Thymus (tissue), 11 donors: Measurements from ENCODE around the gene TMEM120B. TPM values are rescaled to one million over a fixed set of nuclear protein-coding genes. Genes with fewer than 3 reads are reported as not detected.

Experiments used
- DNase-seq, 9 donors: peaks; one replicate each; pipeline ENCODE4 v3.0.0-alpha.2; 2013; ENCODE audit warnings: low spot score in 9 of 9, low read depth in 6 of 9, missing footprints in 1 of 9
- H3K27ac ChIP-seq, 2 donors: one replicate each; pipeline ENCODE4 v1.5.1; 2013; ENCODE audit warnings: control low read depth in 1 of 2, low read depth in 1 of 2, low read length in 1 of 2, mild to moderate bottlenecking in 1 of 2, moderate library complexity in 1 of 2
- H3K27me3 ChIP-seq, 2 donors: one replicate each; pipeline ENCODE4 v1.5.1; 2013; ENCODE audit warnings: low read length in 1 of 2; ENCODE audit not compliant: control insufficient read depth in 2 of 2, insufficient read depth in 1 of 2
- H3K36me3 ChIP-seq, 2 donors: one replicate each; pipeline ENCODE4 v1.5.1; 2013; ENCODE audit warnings: low read length in 1 of 2, mild to moderate bottlenecking in 1 of 2, moderate library complexity in 1 of 2; ENCODE audit not compliant: control insufficient read depth in 2 of 2, insufficient read depth in 2 of 2
- H3K4me1 ChIP-seq, 2 donors: one replicate each; pipeline ENCODE4 v1.5.1; 2013; ENCODE audit warnings: low read length in 2 of 2; ENCODE audit not compliant: control insufficient read depth in 2 of 2, insufficient read depth in 2 of 2
- H3K4me3 ChIP-seq, 2 donors: one replicate each; pipeline ENCODE4 v1.5.1; 2013; ENCODE audit warnings: low read length in 2 of 2, control low read depth in 1 of 2, mild to moderate bottlenecking in 1 of 2
- H3K9me3 ChIP-seq, 2 donors: one replicate each; pipeline ENCODE4 v1.5.1; 2013; ENCODE audit warnings: low read length in 1 of 2, mild to moderate bottlenecking in 1 of 2; ENCODE audit not compliant: control insufficient read depth in 2 of 2, insufficient read depth in 1 of 2
- WGBS: extraction: QIAGEN DNeasy Blood & Tissue Kit; methylation state at CpG from one replicate; pipeline ENCODE4 v1.1.7; 2013; 5-methylcytosine and 5-hydroxymethylcytosine counted together
- polyA plus RNA-seq: library from polyadenylated mRNA; stranded (reverse); fragments of 200-250 nt; gene quantifications from one replicate; pipeline ENCODE4 v1.2.3, GENCODE V29; 2013
- total RNA-seq: library from RNA; stranded (reverse); fragments of 120-200 nt; gene quantifications from one replicate; pipeline ENCODE4 v1.2.4, GENCODE V29; 2013
- donor health status: healthy.

The TMEM120B gene
- total and polyA plus RNA-seq, 2 donors, result 2.4 to 7.7 TPM

DNA sequence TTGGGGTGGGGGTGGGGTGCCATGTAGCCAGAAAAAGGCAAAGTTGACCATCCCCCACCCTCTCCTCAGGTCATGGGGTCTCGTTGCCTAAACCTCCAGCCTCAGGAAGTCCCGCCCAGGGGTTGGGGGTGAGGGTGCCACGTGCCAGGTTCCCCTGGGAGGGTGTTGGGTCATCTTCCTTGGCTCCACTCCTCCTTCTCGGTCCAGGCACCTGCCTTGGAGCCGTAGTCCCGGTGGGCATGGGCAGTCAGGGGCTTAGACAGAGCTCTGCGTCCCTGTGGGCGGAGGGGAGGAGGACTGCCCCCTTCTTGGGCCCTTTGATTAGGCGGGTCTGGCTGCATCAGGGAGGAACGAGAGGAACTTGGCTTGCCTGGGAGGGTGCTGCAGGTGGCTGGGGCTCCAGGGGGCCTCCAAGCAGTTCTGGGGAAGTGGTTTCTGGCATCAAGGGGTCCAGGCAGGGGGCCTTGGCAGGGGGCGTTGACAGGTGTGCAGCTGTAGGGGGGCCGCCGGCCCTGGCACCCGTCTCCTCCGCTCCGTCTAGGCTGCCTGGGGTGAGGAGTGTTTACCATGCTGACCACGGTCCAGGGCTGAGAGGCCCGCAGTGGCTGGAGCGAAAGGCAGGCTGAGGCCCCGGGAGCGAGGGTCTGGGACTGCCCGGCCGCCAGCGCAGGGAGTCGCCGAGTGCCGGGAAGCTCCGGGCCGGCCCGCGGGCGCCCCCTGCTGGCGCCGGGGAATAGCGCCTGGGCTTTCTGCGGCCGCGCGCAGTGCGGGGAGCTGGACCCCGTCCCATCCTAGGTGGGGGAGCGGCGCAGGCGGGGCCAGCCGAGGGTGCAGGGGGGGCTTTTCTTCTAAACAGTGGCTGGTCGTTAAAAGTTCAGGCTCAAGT, 99.1 kb downstream of the TMEM120B start:
- Histone ChIP-seq H3K36me3 (peaks cover 71 to 92% of the 10 kb centered on the region in 2 donors), H3K4me3 (peak overlapping the region; percentile 65 to 89), H3K4me1 (peaks cover 64 to 91% of the 10 kb centered on the region in 2 donors), H3K27ac (peak overlapping the region; percentile 73 to 76), H3K9me3 (peaks cover 0 to 4% of the 10 kb centered on the region in 2 donors), H3K27me3 (no peaks in the 10 kb centered on the region)
- WGBS, result under 1% methylated on average over 46 of the region's 46 CpGs
- DNase-seq, result peak in 4 of 9 donors; percentile 72 to 89 (median 78)

DNA sequence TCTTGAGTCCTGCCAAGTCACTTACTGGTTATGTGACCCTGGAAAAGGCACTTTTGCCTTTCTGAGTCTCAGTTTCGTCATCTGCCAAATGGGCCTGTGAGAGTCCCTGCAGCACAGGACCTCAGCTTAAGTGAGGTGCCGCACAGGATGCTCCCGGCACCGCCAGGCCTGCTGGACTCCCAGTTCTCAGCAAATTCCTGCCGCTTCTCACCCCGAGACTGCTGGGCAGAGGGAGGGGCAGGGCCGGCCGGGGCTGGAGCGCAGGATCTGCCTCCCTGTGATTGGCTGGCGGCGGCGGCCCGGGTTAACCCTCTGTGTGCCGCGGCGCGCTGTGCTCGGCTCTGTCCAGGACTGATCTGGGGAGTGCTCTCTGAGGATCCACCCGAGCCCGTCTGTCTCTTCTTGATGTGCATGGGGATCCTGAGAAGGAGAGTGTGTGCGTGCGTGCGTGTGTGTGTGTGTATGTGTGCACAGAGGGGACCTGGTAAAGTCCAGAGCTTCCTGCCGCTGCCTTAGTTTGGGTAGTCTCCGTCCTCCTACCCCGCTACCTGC, 99.8 kb downstream of the TMEM120B start:
- peaks cover 57 to 85% of the 10 kb centered on the region in 2 donors for H3K4me1 ChIP-seq
- 37% methylated on average over 26 of the region's 26 CpGs for WGBS

DNA sequence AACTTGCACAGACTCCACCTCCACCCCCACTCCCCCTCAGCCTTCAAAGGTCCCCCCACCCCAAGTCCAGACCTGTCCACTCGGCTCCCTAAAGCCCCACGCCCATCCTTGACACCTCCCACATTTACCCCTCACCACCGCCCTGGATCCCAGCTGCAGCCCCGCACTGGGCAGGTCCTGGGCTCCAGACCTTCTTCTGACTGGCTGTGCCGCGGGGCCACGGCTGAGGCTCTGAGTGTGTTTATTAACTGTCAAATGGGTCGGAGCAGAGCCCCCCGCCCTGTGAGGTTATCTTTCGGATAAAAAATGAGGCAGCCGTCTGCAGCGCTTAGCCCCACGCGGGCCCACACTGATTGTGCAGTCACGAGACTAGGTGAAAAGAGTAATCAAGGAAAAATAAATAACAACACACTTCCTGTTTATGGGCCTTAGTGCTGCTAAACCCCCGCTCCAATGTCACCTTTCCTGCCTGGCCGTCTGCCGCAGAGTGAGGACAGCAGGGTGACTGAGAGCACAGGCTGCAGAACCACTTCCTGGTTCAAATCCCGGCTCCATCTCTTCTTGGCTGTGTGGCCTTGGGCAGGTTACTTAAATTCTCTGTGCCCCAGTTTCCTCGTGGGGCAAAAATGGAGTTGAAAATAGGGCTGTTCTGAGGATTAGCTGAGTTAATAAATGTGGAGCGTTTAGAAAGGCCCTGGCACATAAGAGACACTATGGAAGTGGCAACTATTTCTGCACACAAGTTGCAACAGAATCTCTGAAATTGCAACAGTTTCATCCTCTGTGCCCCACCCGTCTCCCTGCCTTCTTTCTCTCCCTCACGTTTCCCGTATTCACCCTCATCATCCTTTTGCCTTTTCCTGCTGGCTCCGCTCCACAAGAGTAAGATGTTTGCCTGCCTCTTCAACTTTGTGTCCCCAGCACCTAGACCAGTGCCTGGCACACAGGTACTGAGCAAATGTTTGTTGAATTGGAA, 100.7 kb downstream of the TMEM120B start:
- H3K4me1 ChIP-seq, result peaks cover 50 to 76% of the 10 kb centered on the region in 2 donors

More for the DNA sequence above, 99.8 kb downstream of the TMEM120B start:
- no peaks in the 10 kb centered on the region for H3K27me3 ChIP-seq
- peaks cover 0 to 4% of the 10 kb centered on the region in 2 donors for H3K9me3 ChIP-seq
- DNase-seq, result peak in 2 of 9 donors; percentile 61 to 78
- H3K36me3 ChIP-seq, result peaks cover 73 to 92% of the 10 kb centered on the region in 2 donors
- peak overlapping the region; percentile 73 to 76 for H3K27ac ChIP-seq
- peak overlapping the region; percentile 65 to 89 for H3K4me3 ChIP-seq

DNA sequence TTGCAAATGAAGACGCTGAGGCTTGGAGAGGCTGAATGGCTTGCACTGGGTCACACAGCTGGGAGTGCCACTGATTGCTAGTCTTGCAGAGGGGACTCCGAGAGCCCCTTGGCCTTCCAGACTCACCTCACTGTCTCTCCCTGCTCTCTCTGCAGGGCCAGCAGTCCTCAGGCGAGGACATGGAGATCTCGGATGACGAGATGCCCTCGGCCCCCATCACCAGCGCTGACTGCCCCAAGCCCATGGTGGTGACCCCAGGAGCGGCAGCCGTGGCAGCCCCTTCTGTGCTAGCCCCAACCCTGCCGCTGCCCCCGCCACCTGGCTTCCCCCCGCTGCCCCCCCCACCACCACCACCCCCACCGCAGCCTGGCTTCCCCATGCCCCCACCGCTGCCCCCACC, 101.4 kb downstream of the TMEM120B start:
- H3K9me3 ChIP-seq, result peaks cover 0 to 4% of the 10 kb centered on the region in 2 donors
- H3K36me3 ChIP-seq, result peaks cover 67 to 86% of the 10 kb centered on the region in 2 donors
- no peaks in the 10 kb centered on the region for H3K27me3 ChIP-seq
- peaks cover 50 to 72% of the 10 kb centered on the region in 2 donors for H3K4me1 ChIP-seq
- WGBS, result 94% methylated on average over 14 of the region's 14 CpGs
- H3K4me3 ChIP-seq, result no peak overlapping the region
- peak overlapping the region in 1 of 2 donors; percentile 73 for H3K27ac ChIP-seq
- DNase-seq, result no peak

More for the DNA sequence above, 100.7 kb downstream of the TMEM120B start:
- H3K27me3 ChIP-seq, result no peaks in the 10 kb centered on the region
- peak overlapping the region; percentile 65 to 89 for H3K4me3 ChIP-seq
- peaks cover 0 to 4% of the 10 kb centered on the region in 2 donors for H3K9me3 ChIP-seq
- peaks cover 73 to 92% of the 10 kb centered on the region in 2 donors for H3K36me3 ChIP-seq
- peak overlapping the region in 1 of 2 donors; percentile 73 for H3K27ac ChIP-seq
- DNase-seq, result peak in 1 of 9 donors; percentile 34
- WGBS, result 83% methylated on average over 25 of the region's 25 CpGs

DNA sequence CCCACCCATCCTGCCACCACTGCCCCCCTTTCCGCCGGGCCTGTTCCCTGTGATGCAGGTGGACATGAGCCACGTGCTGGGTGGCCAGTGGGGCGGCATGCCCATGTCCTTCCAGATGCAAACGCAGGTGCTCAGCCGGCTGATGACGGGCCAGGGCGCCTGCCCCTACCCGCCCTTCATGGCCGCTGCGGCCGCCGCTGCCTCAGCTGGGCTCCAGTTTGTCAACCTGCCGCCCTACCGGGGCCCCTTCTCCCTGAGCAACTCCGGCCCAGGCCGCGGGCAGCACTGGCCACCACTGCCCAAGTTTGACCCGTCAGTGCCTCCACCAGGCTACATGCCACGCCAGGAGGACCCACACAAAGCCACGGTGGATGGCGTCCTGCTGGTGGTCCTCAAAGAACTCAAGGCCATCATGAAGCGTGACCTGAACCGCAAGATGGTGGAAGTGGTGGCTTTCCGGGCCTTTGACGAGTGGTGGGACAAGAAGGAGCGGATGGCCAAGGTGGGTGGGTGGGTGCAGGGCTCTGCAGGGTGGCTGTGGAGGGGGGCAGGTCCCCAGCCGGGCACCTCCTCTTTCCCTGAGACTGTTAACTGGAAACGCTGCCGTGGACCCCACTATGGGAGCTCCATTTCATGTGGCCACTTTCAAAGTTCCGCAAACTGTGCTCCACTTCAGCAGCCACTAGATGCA, 102.0 kb downstream of the TMEM120B start:
- Histone ChIP-seq H3K4me1 (peaks cover 50 to 69% of the 10 kb centered on the region in 2 donors), H3K27me3 (no peaks in the 10 kb centered on the region), H3K27ac (peak overlapping the region; percentile 61 to 78), H3K36me3 (peaks cover 67 to 85% of the 10 kb centered on the region in 2 donors), H3K4me3 (no peak overlapping the region), H3K9me3 (peaks cover 0 to 4% of the 10 kb centered on the region in 2 donors)
- no peak for DNase-seq
- 94% methylated on average over 31 of the region's 31 CpGs for WGBS

DNA sequence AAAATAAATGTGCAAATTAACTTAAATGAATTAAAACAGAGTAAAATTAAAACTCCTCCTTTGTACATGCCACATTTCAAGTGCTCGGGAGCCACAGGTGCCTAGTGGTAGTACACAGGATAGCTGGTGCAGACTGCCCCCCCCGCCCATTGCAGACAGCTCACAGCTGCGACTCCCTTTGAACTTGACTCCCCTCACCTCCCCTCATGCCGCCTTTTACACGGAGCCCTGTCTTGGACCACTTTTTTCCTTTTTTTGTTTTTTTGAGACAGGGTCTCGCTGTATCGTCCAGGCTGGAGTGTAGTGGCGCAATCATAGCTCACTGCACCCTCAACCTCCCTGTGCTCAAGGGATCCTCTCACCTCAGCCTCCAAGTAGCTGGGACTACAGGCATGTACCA, 102.7 kb downstream of the TMEM120B start:
- 26% methylated on average over 8 of the region's 8 CpGs for WGBS
- H3K9me3 ChIP-seq, result no peaks in the 10 kb centered on the region
- H3K4me3 ChIP-seq, result no peak overlapping the region
- H3K27ac ChIP-seq, result peak overlapping the region in 1 of 2 donors; percentile 78
- peaks cover 47 to 63% of the 10 kb centered on the region in 2 donors for H3K4me1 ChIP-seq
- H3K27me3 ChIP-seq, result no peaks in the 10 kb centered on the region
- DNase-seq, result peak in 3 of 9 donors; percentile 78 to 86 (median 78)
- peaks cover 67 to 85% of the 10 kb centered on the region in 2 donors for H3K36me3 ChIP-seq

DNA sequence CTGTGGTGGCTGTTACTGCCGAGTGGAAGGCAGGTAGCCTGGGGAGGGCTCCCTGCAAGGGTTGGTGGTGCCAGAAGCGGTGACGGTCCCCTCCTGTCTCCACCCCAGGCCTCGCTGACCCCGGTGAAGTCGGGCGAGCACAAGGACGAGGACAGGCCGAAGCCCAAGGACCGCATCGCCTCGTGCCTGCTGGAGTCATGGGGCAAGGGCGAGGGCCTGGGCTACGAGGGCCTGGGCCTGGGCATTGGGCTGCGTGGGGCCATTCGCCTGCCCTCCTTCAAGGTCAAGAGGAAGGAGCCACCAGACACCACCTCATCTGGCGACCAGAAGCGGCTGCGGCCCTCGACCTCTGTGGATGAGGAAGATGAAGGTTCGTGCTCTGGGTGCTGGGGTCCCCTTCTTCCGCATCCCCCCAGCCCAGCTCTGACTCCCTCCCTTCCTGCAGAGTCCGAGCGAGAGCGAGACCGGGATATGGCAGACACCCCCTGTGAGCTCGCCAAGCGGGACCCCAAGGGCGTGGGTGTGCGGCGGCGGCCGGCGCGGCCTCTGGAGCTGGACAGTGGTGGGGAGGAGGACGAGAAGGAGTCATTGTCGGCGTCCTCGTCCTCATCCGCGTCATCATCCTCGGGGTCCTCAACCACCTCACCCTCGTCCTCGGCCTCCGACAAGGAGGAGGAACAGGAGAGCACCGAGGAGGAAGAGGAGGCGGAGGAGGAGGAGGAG, 104.5 kb downstream of the TMEM120B start:
- H3K27me3 ChIP-seq, result no peaks in the 10 kb centered on the region
- 97% methylated on average over 47 of the region's 47 CpGs for WGBS
- DNase-seq, result no peak
- H3K4me3 ChIP-seq, result no peak overlapping the region
- peaks cover 74 to 86% of the 10 kb centered on the region in 2 donors for H3K36me3 ChIP-seq
- H3K4me1 ChIP-seq, result peaks cover 35 to 46% of the 10 kb centered on the region in 2 donors
- H3K9me3 ChIP-seq, result no peaks in the 10 kb centered on the region
- H3K27ac ChIP-seq, result no peak overlapping the region
